Neural cell (in vitro differentiated cells): ENCODE results near the gene ZNRF1. TPM values are rescaled to one million over a fixed set of nuclear protein-coding genes. Genes with fewer than 3 reads are reported as not detected.

Experiments used
- H2AFZ ChIP-seq: fragments of 200-600, 300-800 bp; sonication (generic), shearing (Covaris generic); 2 replicates; pipeline ENCODE4 v1.6.0; 2014; ENCODE audit warnings: low read depth, mild to moderate bottlenecking, antibody characterized with exemption, low read length, moderate library complexity
- H3F3A ChIP-seq: fragments of 200-600 bp; shearing (Covaris generic); 2 replicates; pipeline ENCODE4 v1.6.1; 2016; ENCODE audit warnings: mild to moderate bottlenecking, moderate library complexity, mixed read lengths, antibody characterized with exemption, low read length; ENCODE audit not compliant: insufficient read depth, poor library complexity, severe bottlenecking
- H3K27ac ChIP-seq: fragments of 200-600, 300-800 bp; sonication (generic), shearing (Covaris generic); 2 replicates; pipeline ENCODE4 v1.5.1; 2014; ENCODE audit warnings: mild to moderate bottlenecking, low read length, moderate library complexity
- H3K27me3 ChIP-seq: fragments of 300-800, 200-600 bp; sonication (generic), shearing (Covaris generic); 2 replicates; pipeline ENCODE4 v1.6.0; 2014; ENCODE audit warnings: mild to moderate bottlenecking, low read depth, low read length, moderate library complexity; ENCODE audit not compliant: insufficient read depth
- H3K36me3 ChIP-seq: fragments of 300-800, 200-600 bp; sonication (generic), shearing (Covaris generic); 2 replicates; pipeline ENCODE4 v1.5.1; 2014; ENCODE audit warnings: mild to moderate bottlenecking, antibody characterized with exemption, low read length, moderate library complexity; ENCODE audit not compliant: insufficient read depth
- H3K4me2 ChIP-seq: fragments of 300-800, 200-600 bp; sonication (generic), shearing (Covaris generic); 2 replicates; pipeline ENCODE4 v1.6.0; 2014; ENCODE audit warnings: mild to moderate bottlenecking, low read length
- H3K4me3 ChIP-seq: fragments of 300-800, 200-600 bp; sonication (generic), shearing (Covaris generic); 2 replicates; pipeline ENCODE4 v1.5.1; 2014; ENCODE audit warnings: mild to moderate bottlenecking, low read length, moderate library complexity
- H3K79me2 ChIP-seq: fragments of 200-600 bp; shearing (Covaris generic); replicated peaks from 2 replicates; pipeline ENCODE4 v1.6.0; 2014; ENCODE audit warnings: mild to moderate bottlenecking, low read length, moderate library complexity; ENCODE audit not compliant: insufficient read depth
- H3K9ac ChIP-seq: fragments of 300-800, 200-600 bp; sonication (generic), shearing (Covaris generic); 2 replicates; pipeline ENCODE4 v1.6.1; 2016; ENCODE audit warnings: mild to moderate bottlenecking, low read length, mixed read lengths
- H3K9me2 ChIP-seq: fragments of 200-600 bp; shearing (Covaris generic); 2 replicates; pipeline ENCODE4 v1.6.1; 2016; ENCODE audit warnings: mild to moderate bottlenecking, low read length, mixed read lengths; ENCODE audit not compliant: insufficient read depth
- H3K9me3 ChIP-seq: fragments of 200-600, 300-800 bp; sonication (generic), shearing (Covaris generic); 2 replicates; pipeline ENCODE4 v1.6.1; 2016; ENCODE audit warnings: mild to moderate bottlenecking, mixed run types, low read length, moderate library complexity, mixed read lengths
- H4K20me1 ChIP-seq: fragments of 200-600 bp; shearing (Covaris generic); 2 replicates; pipeline ENCODE4 v1.6.1; 2016; ENCODE audit warnings: mild to moderate bottlenecking, mixed run types; ENCODE audit not compliant: insufficient read depth
- EP300 ChIP-seq: fragments of 450-650 bp; conservative IDR thresholded peaks from 2 replicates; pipeline ENCODE4 v1.6.1; 2014; ENCODE audit warnings: antibody characterized with exemption, mild to moderate bottlenecking, moderate library complexity; ENCODE audit not compliant: poor library complexity, severe bottlenecking
- EZH2 ChIP-seq: fragments of 200-600, 300-800 bp; shearing (Covaris generic), sonication (generic); IDR thresholded peaks from 2 replicates; pipeline ENCODE4 v1.6.1; 2014; ENCODE audit warnings: antibody characterized with exemption, low read length, borderline replicate concordance, mild to moderate bottlenecking; ENCODE audit not compliant: insufficient read depth, poor library complexity, severe bottlenecking
- MXI1 ChIP-seq: fragments of 450-650 bp; conservative IDR thresholded peaks from 2 replicates; pipeline ENCODE4 v1.6.1; 2014; ENCODE audit warnings: antibody characterized with exemption, mild to moderate bottlenecking; ENCODE audit not compliant: poor library complexity, severe bottlenecking
- POLR2AphosphoS5 ChIP-seq: IDR thresholded peaks from 2 replicates; pipeline ENCODE4 v1.6.1; 2012
- RAD21 ChIP-seq: fragments of 450-650 bp; conservative IDR thresholded peaks from 2 replicates; pipeline ENCODE4 v1.6.1; 2014; ENCODE audit warnings: antibody characterized with exemption, mild to moderate bottlenecking, moderate library complexity
- SMC3 ChIP-seq: fragments of 450-650 bp; conservative IDR thresholded peaks from 2 replicates; pipeline ENCODE4 v1.6.1; 2014; ENCODE audit warnings: antibody characterized with exemption, mild to moderate bottlenecking, moderate library complexity; ENCODE audit not compliant: poor library complexity
- TAF1 ChIP-seq: IDR thresholded peaks from 2 replicates; pipeline ENCODE4 v1.6.1; 2012; ENCODE audit warnings: low read depth
- polyA plus RNA-seq: library from polyadenylated mRNA; depleted of rRNA; stranded (reverse); fragments of >200 nt; gene quantifications from 2 replicates; pipeline ENCODE4 v1.2.3, GENCODE V29; 2014
- TF ChIP-seq, protein P1 (sequence below): fragments of 450-650 bp; IDR thresholded peaks from 2 replicates; pipeline ENCODE4 v1.5.1; 2014; ENCODE audit warnings: antibody characterized with exemption, mild to moderate bottlenecking, moderate library complexity; ENCODE audit not compliant: poor library complexity, severe bottlenecking
- TF ChIP-seq, protein P2 (sequence below): IDR thresholded peaks from 2 replicates; pipeline ENCODE4 v1.6.1; 2012; ENCODE audit warnings: borderline replicate concordance

Gene ZNRF1
- polyA plus RNA-seq, 1 donor from 2014 or later: 31.6 TPM

DNA sequence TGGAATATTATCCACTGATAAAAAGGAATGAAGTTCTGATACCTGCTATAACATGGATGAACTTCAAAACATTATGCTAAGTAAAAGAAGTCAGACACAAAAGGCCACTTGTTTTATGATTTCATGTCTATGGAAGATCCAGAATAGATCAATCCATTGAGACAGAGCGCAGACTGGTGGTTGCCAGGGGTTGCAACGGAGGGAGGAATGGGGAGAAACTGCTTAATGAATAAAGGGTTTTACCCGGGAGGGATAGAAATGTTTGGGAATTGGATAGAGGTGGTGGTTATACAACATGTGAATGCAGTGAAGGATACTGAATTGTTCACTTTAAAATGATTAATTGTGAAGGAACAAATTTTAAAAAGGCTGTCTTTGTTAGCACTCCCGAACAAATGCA lies 44.1 kb upstream of the ZNRF1 start:
- H3K27ac ChIP-seq: no peak overlapping the region
- H3K9me3 ChIP-seq: no peaks in the 10 kb centered on the region
- no peak overlapping the region for H3K4me3 ChIP-seq
- H3K9ac ChIP-seq: no peak overlapping the region
- H3K27me3 ChIP-seq: no peaks in the 10 kb centered on the region
- no peaks in the 10 kb centered on the region for H3K79me2 ChIP-seq
- no peak overlapping the region for H3K4me2 ChIP-seq
- no peaks in the 10 kb centered on the region for H3K9me2 ChIP-seq
- no peak overlapping the region for H2AFZ ChIP-seq
- H3K36me3 ChIP-seq: no peaks in the 10 kb centered on the region
- no peaks in the 10 kb centered on the region for H3F3A ChIP-seq
- no peaks in the 10 kb centered on the region for H4K20me1 ChIP-seq
- TF ChIP-seq EP300 (no peak), TAF1 (no peak)

DNA sequence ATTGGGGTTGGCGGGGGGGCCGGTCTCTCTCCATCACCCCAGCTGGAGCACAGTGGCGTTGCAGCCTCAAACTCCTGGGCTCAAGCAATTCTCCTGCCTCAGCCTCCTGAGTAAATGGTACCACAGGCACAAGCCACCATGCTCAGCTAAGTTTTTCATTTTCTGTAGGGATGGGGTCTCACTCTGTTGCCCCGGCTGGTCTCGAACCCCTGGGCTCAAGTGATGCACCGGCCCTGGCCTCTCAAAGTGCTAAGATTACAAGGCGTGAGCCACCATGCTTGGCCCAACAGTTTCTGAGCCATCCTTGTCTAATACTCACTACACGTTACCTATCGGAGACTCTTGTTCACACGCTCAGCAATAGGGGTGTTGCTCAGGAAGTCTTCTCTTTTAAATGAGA lies 25.5 kb upstream of the ZNRF1 start:
- Histone ChIP-seq H3K9ac (no peak overlapping the region), H3K79me2 (no peaks in the 10 kb centered on the region), H3K9me3 (no peaks in the 10 kb centered on the region), H3K27me3 (no peaks in the 10 kb centered on the region), H3F3A (no peaks in the 10 kb centered on the region), H3K4me3 (no peak overlapping the region), H3K36me3 (no peaks in the 10 kb centered on the region), H3K27ac (no peak overlapping the region), H3K4me2 (no peak overlapping the region), H2AFZ (no peak overlapping the region), H4K20me1 (no peaks in the 10 kb centered on the region), H3K9me2 (no peaks in the 10 kb centered on the region)
- TF ChIP-seq RAD21 (no peak), EZH2 (no peak), MXI1 (no peak), SMC3 (no peak), EP300 (no peak), POLR2AphosphoS5 (no peak), TAF1 (no peak)
- TF ChIP-seq, protein P1, sequence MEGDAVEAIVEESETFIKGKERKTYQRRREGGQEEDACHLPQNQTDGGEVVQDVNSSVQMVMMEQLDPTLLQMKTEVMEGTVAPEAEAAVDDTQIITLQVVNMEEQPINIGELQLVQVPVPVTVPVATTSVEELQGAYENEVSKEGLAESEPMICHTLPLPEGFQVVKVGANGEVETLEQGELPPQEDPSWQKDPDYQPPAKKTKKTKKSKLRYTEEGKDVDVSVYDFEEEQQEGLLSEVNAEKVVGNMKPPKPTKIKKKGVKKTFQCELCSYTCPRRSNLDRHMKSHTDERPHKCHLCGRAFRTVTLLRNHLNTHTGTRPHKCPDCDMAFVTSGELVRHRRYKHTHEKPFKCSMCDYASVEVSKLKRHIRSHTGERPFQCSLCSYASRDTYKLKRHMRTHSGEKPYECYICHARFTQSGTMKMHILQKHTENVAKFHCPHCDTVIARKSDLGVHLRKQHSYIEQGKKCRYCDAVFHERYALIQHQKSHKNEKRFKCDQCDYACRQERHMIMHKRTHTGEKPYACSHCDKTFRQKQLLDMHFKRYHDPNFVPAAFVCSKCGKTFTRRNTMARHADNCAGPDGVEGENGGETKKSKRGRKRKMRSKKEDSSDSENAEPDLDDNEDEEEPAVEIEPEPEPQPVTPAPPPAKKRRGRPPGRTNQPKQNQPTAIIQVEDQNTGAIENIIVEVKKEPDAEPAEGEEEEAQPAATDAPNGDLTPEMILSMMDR: no peak
- TF ChIP-seq, protein P2, sequence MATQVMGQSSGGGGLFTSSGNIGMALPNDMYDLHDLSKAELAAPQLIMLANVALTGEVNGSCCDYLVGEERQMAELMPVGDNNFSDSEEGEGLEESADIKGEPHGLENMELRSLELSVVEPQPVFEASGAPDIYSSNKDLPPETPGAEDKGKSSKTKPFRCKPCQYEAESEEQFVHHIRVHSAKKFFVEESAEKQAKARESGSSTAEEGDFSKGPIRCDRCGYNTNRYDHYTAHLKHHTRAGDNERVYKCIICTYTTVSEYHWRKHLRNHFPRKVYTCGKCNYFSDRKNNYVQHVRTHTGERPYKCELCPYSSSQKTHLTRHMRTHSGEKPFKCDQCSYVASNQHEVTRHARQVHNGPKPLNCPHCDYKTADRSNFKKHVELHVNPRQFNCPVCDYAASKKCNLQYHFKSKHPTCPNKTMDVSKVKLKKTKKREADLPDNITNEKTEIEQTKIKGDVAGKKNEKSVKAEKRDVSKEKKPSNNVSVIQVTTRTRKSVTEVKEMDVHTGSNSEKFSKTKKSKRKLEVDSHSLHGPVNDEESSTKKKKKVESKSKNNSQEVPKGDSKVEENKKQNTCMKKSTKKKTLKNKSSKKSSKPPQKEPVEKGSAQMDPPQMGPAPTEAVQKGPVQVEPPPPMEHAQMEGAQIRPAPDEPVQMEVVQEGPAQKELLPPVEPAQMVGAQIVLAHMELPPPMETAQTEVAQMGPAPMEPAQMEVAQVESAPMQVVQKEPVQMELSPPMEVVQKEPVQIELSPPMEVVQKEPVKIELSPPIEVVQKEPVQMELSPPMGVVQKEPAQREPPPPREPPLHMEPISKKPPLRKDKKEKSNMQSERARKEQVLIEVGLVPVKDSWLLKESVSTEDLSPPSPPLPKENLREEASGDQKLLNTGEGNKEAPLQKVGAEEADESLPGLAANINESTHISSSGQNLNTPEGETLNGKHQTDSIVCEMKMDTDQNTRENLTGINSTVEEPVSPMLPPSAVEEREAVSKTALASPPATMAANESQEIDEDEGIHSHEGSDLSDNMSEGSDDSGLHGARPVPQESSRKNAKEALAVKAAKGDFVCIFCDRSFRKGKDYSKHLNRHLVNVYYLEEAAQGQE: no peak

DNA sequence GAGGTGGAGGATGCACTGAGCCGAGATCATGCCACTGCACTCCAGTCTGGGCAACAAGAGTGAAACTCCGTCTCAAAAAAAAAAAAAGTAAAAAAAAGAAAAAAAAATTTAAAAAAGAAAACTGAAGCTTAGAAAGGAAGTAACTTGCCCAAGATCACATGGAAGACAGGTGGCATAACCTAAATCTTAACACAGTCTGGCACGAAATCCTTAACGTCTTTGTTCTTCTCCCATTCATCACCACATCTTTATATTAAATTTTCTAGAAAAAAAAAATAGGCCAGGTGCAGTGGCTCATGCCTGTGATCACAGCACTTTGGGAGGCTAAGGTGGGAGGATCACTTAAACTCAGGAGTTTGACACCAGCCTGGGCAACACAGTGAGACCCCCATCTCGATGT lies 23.2 kb upstream of the ZNRF1 start:
- Histone ChIP-seq H3K36me3 (no peaks in the 10 kb centered on the region), H4K20me1 (no peaks in the 10 kb centered on the region), H3K9me2 (no peaks in the 10 kb centered on the region), H3K4me3 (no peak overlapping the region), H2AFZ (no peak overlapping the region), H3K79me2 (no peaks in the 10 kb centered on the region), H3K9me3 (no peaks in the 10 kb centered on the region), H3K27ac (no peak overlapping the region), H3K27me3 (no peaks in the 10 kb centered on the region), H3F3A (no peaks in the 10 kb centered on the region), H3K9ac (no peak overlapping the region), H3K4me2 (no peak overlapping the region)
- TF ChIP-seq, protein P2: no peak
- TF ChIP-seq RAD21 (no peak), TAF1 (no peak), MXI1 (no peak), POLR2AphosphoS5 (no peak), SMC3 (no peak), EZH2 (no peak), EP300 (no peak)
- TF ChIP-seq, protein P1: no peak
